CD4-positive, alpha-beta memory T cell (primary cell): ENCODE measurements around the gene F11R. TPM values are rescaled to one million over a fixed set of nuclear protein-coding genes. Genes with fewer than 3 reads are reported as not detected.

Experiments
- CTCF ChIA-PET: fragments of 350-600 bp; sonication (Branson Sonifier 250); formaldehyde crosslinking; loops from one replicate; lab custom pipeline; 2021; ENCODE audit warnings: inconsistent platforms; ENCODE audit not compliant: partially characterized antibody; lab: Charles Lee
- POLR2A ChIA-PET: fragments of 350-600 bp; sonication (Branson Sonifier 250); formaldehyde crosslinking; loops from one replicate; lab custom pipeline; 2021; ENCODE audit not compliant: partially characterized antibody; lab: Charles Lee
- DNase-seq, 5 donors: peaks; one replicate each; pipeline versions ENCODE4 v3.0.0 to v3.0.0-alpha.2; 2020 to 2022; ENCODE audit warnings: mixed read lengths in 1 of 5
- H3K27ac ChIP-seq: one replicate; pipeline ENCODE4 v1.7.0; 2013; ENCODE audit warnings: low read depth, low read length
- H3K27me3 ChIP-seq: 2 replicates; pipeline ENCODE4 v1.7.0; 2013; ENCODE audit warnings: mild to moderate bottlenecking, low read length, moderate library complexity; ENCODE audit not compliant: insufficient read depth
- H3K36me3 ChIP-seq: 2 replicates; pipeline ENCODE4 v1.7.0; 2013; ENCODE audit warnings: mild to moderate bottlenecking, low read length, moderate library complexity; ENCODE audit not compliant: insufficient read depth
- H3K4me1 ChIP-seq: 2 replicates; pipeline ENCODE4 v1.7.0; 2013; ENCODE audit warnings: mild to moderate bottlenecking, low read length, moderate library complexity; ENCODE audit not compliant: insufficient read depth
- H3K4me3 ChIP-seq, 2 donors: one replicate each; pipeline ENCODE4 v1.7.0; 2013; ENCODE audit warnings: low read length in 2 of 2, mild to moderate bottlenecking in 1 of 2
- H3K9me3 ChIP-seq, 2 donors: one replicate each; pipeline ENCODE4 v1.7.0; 2013; ENCODE audit warnings: low read length in 2 of 2, control low read depth in 1 of 2; ENCODE audit not compliant: control insufficient read depth in 1 of 2
- H3K27ac Mint-ChIP-seq, 7 donors: one replicate each; pipeline ENCODE4 v1.8.0; 2020 to 2021; ENCODE audit warnings: mixed read lengths in 7 of 7, mild to moderate bottlenecking in 6 of 7, inconsistent platforms in 3 of 7, moderate library complexity in 3 of 7
- H3K27me3 Mint-ChIP-seq, 2 donors: one replicate each; pipeline ENCODE4 v1.8.0; 2020 to 2021; ENCODE audit warnings: mixed read lengths in 2 of 2
- H3K36me3 Mint-ChIP-seq, 2 donors: one replicate each; pipeline ENCODE4 v1.8.0; 2020 to 2021; ENCODE audit warnings: mixed read lengths in 2 of 2, inconsistent platforms in 1 of 2, mild to moderate bottlenecking in 1 of 2
- H3K4me1 Mint-ChIP-seq, 4 donors: one replicate each; pipeline ENCODE4 v1.8.0; 2020 to 2021; ENCODE audit warnings: mixed read lengths in 4 of 4, mild to moderate bottlenecking in 1 of 4
- H3K4me3 Mint-ChIP-seq, 8 donors: one replicate each; pipeline ENCODE4 v1.8.0; 2020 to 2021; ENCODE audit warnings: mixed read lengths in 8 of 8, mild to moderate bottlenecking in 7 of 8, moderate library complexity in 6 of 8, inconsistent platforms in 3 of 8
- H3K9me3 Mint-ChIP-seq, 8 donors: one replicate each; pipeline ENCODE4 v1.8.0; 2020 to 2021; ENCODE audit warnings: mixed read lengths in 8 of 8, mild to moderate bottlenecking in 5 of 8, inconsistent platforms in 3 of 8, moderate library complexity in 1 of 8
- intact Hi-C: fragments of 100-400 bp; cut with micrococcal nuclease; formaldehyde crosslinking; loops from one replicate; pipeline ENCODE4 v1.15.1; 2023
- polyA plus RNA-seq, 2 donors: library from polyadenylated mRNA; unstranded; fragments of 300-500 nt; fragmentation: Illumina TruSeq; gene quantifications; one replicate each; pipeline ENCODE4 v1.2.3, GENCODE V29; 2021
- total RNA-seq, 2 experiments: library from RNA; stranded (reverse); gene quantifications; one replicate each; pipeline ENCODE4 v1.2.3, GENCODE V29; 2021

F11R gene
- total and polyA plus RNA-seq, 4 experiments from 2014 or later: 15.9 to 33.2 (median 23.2) TPM

- Mint-ChIP-seq H3K9me3 (no peaks in the 10 kb centered on the region), H3K27me3 (no peaks in the 10 kb centered on the region), H3K4me3 (peak within 1 kb of the TSS; percentile 87 to 99 (median 94)), H3K36me3 (peaks cover 32 to 68% of the 10 kb centered on the region in 2 donors), H3K27ac (peak within 1 kb of the TSS; percentile 90 to 100 (median 99)), H3K4me1 (peaks cover 29 to 58% (median 42%) of the 10 kb centered on the region in 4 donors)
- Histone ChIP-seq H3K27ac (peak within 1 kb of the TSS; percentile 91), H3K9me3 (no peaks in the 10 kb centered on the region), H3K4me3 (peak within 1 kb of the TSS; percentile 62 to 89), H3K27me3 (no peaks in the 10 kb centered on the region), H3K4me1 (peaks cover 39% of the 10 kb centered on the region), H3K36me3 (peaks cover 49% of the 10 kb centered on the region)
- intact Hi-C loops: loop anchor here (1.0 to 5.0 kb wide), 4 partner anchors 23 to 121 kb away; partner anchors contain the start of genes ARHGAP30, PPOX and UFC1
- POLR2A ChIA-PET: interaction anchor here (0.8 to 21.2 kb wide), 42 partner anchors 7 to 414 kb away, joined by 3 to 602 read pairs (median 5); partner anchors contain the start of genes ARHGAP30, B4GALT3, DEDD and F11R
- DNase-seq: peak; percentile 94 to 95 (median 95)
- CTCF ChIA-PET: interaction anchor here (0.9 to 10.7 kb wide), 14 partner anchors 9 to 90 kb away, joined by 3 to 171 read pairs (median 4); partner anchors contain the start of genes ARHGAP30, F11R and KLHDC9
Measured at GRCh38 chr1:161045736-161046604, 25.0 kb upstream of the F11R start, which contains the start of gene USF1. USF1 (minus strand) TSS chr1:161045977; CDS start chr1:161043275, 2,702 bp downstream.

- peak; percentile 49 to 79 (median 58) for DNase-seq
- intact Hi-C loops: loop anchor here (1.0 to 5.0 kb wide), 4 partner anchors 24 to 122 kb away; partner anchors contain the start of genes ARHGAP30, PPOX and UFC1
- peaks cover 51% of the 10 kb centered on the region for H3K36me3 ChIP-seq
- H3K36me3 Mint-ChIP-seq: peaks cover 29 to 72% of the 10 kb centered on the region in 2 donors
- no peaks in the 10 kb centered on the region for H3K27me3 Mint-ChIP-seq
- peak overlapping the region; percentile 90 to 100 (median 99) for H3K27ac Mint-ChIP-seq
- H3K27me3 ChIP-seq: no peaks in the 10 kb centered on the region
- H3K4me3 Mint-ChIP-seq: peak overlapping the region; percentile 87 to 99 (median 94)
- H3K4me1 ChIP-seq: peaks cover 41% of the 10 kb centered on the region
- ChIA-PET POLR2A (interaction anchor here (0.6 to 21.2 kb wide), 40 partner anchors 6 to 413 kb away, joined by 3 to 602 read pairs (median 6); partner anchors contain the start of genes ARHGAP30, B4GALT3, DEDD and F11R), CTCF (interaction anchor here (0.6 to 10.7 kb wide), 15 partner anchors 10 to 91 kb away, joined by 3 to 171 read pairs (median 5); partner anchors contain the start of genes ARHGAP30, F11R and KLHDC9)
- H3K9me3 Mint-ChIP-seq: no peaks in the 10 kb centered on the region
- H3K4me1 Mint-ChIP-seq: peaks cover 29 to 63% (median 43%) of the 10 kb centered on the region in 4 donors
- peak overlapping the region; percentile 91 for H3K27ac ChIP-seq
- peak overlapping the region; percentile 62 to 89 for H3K4me3 ChIP-seq
- no peaks in the 10 kb centered on the region for H3K9me3 ChIP-seq
Measured at GRCh38 chr1:161044908-161045735, 24.2 kb upstream of the F11R start.

- H3K36me3 Mint-ChIP-seq: peaks cover 29 to 72% of the 10 kb centered on the region in 2 donors
- Histone ChIP-seq H3K27ac (peak overlapping the region; percentile 91), H3K27me3 (no peaks in the 10 kb centered on the region), H3K4me3 (peak overlapping the region; percentile 62 to 89), H3K4me1 (peaks cover 47% of the 10 kb centered on the region), H3K36me3 (peaks cover 51% of the 10 kb centered on the region), H3K9me3 (no peaks in the 10 kb centered on the region)
- H3K4me1 Mint-ChIP-seq: peaks cover 30 to 65% (median 48%) of the 10 kb centered on the region in 4 donors
- DNase-seq: peak in 3 of 5 donors; percentile 41 to 59 (median 45)
- ChIA-PET CTCF (interaction anchor here (0.9 to 10.7 kb wide), 7 partner anchors 11 to 56 kb away, joined by 3 to 171 read pairs (median 7); partner anchors contain the start of genes ARHGAP30 and KLHDC9), POLR2A (interaction anchor here (0.6 to 21.2 kb wide), 17 partner anchors 12 to 393 kb away, joined by 3 to 602 read pairs (median 15); partner anchors contain the start of genes ARHGAP30, B4GALT3, DEDD and F11R)
- H3K27me3 Mint-ChIP-seq: no peaks in the 10 kb centered on the region
- no peaks in the 10 kb centered on the region for H3K9me3 Mint-ChIP-seq
- peak overlapping the region; percentile 87 to 99 (median 94) for H3K4me3 Mint-ChIP-seq
- peak overlapping the region; percentile 90 to 100 (median 98) for H3K27ac Mint-ChIP-seq
- intact Hi-C loops: loop anchor here (5.0 kb wide), 1 partner anchor 93 kb away; no protein-coding TSS in a partner anchor
Measured at GRCh38 chr1:161044535-161044907, 23.6 kb upstream of the F11R start.

- Mint-ChIP-seq H3K4me1 (peaks cover 30 to 63% (median 45%) of the 10 kb centered on the region in 4 donors), H3K4me3 (peak overlapping the region in 7 of 8 donors; percentile 53 to 90 (median 79)), H3K36me3 (peaks cover 23 to 45% of the 10 kb centered on the region in 2 donors), H3K27me3 (no peaks in the 10 kb centered on the region), H3K27ac (peak overlapping the region; percentile 65 to 96 (median 90)), H3K9me3 (peaks cover 0 to 3% (median 0%) of the 10 kb centered on the region in 8 donors)
- H3K4me1 ChIP-seq: peaks cover 54% of the 10 kb centered on the region
- H3K27ac ChIP-seq: peak overlapping the region; percentile 83
- intact Hi-C loops: loop anchor here (5.0 kb wide), 1 partner anchor 42 kb away; no protein-coding TSS in a partner anchor
- no peaks in the 10 kb centered on the region for H3K27me3 ChIP-seq
- no peak overlapping the region for H3K4me3 ChIP-seq
- H3K36me3 ChIP-seq: peaks cover 40% of the 10 kb centered on the region
- DNase-seq: no peak
- ChIA-PET CTCF (interaction anchor here (0.9 to 10.7 kb wide), 9 partner anchors 20 to 101 kb away, joined by 3 to 171 read pairs (median 5); partner anchors contain the start of genes ARHGAP30, F11R and KLHDC9), POLR2A (interaction anchor here (0.6 to 21.2 kb wide), 11 partner anchors 8 to 330 kb away, joined by 3 to 602 read pairs (median 13); partner anchors contain the start of genes ARHGAP30, DEDD, F11R and KLHDC9)
- no peaks in the 10 kb centered on the region for H3K9me3 ChIP-seq
Measured at GRCh38 chr1:161039546-161039945, 18.6 kb upstream of the F11R start.

GRCh38 chr1:161039154-161039545 is 18.2 kb upstream of the F11R start:
- peaks cover 0 to 3% (median 0%) of the 10 kb centered on the region in 8 donors for H3K9me3 Mint-ChIP-seq
- Histone ChIP-seq H3K36me3 (peaks cover 40% of the 10 kb centered on the region), H3K9me3 (no peaks in the 10 kb centered on the region), H3K4me3 (peak overlapping the region; percentile 65 to 96), H3K27me3 (no peaks in the 10 kb centered on the region), H3K4me1 (peaks cover 50% of the 10 kb centered on the region), H3K27ac (peak overlapping the region; percentile 83)
- ChIA-PET POLR2A (interaction anchor here (0.6 to 21.2 kb wide), 15 partner anchors 9 to 411 kb away, joined by 3 to 602 read pairs (median 5); partner anchors contain the start of genes ARHGAP30, DEDD, F11R and KLHDC9), CTCF (interaction anchor here (0.7 to 10.7 kb wide), 9 partner anchors 20 to 102 kb away, joined by 3 to 171 read pairs (median 3); partner anchors contain the start of genes ARHGAP30, F11R, KLHDC9 and NIT1)
- no peak for DNase-seq
- peak overlapping the region; percentile 89 to 99 (median 97) for H3K27ac Mint-ChIP-seq
- no peaks in the 10 kb centered on the region for H3K27me3 Mint-ChIP-seq
- H3K4me1 Mint-ChIP-seq: peaks cover 26 to 59% (median 41%) of the 10 kb centered on the region in 4 donors
- H3K4me3 Mint-ChIP-seq: peak overlapping the region; percentile 87 to 95 (median 91)
- H3K36me3 Mint-ChIP-seq: peaks cover 23 to 41% of the 10 kb centered on the region in 2 donors
- intact Hi-C loops: loop anchor here (5.0 kb wide), 1 partner anchor 42 kb away; no protein-coding TSS in a partner anchor
